Measurements from ENCODE around the gene AXL.

DNA sequence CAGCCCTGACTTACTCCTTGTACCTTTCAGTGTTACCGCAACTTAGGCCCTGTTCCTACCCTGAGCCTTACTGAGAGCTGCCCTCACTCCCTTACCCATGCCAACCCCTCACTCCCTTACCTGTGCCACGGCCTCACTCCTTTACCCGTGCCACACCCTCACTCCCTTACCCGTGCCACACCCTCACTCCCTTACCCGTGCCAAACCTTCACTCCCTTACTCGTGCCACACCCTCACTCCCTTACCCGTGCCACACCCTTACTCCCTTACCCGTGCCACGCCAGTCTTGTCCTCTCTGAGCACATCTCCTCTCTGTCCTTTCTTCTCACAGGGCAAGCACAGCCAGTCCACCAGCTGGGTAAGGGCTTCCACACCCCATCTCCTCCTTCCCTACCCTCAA, 20.3 kb downstream of the AXL start:
- TF ChIP-seq TAF1 (IDR thresholded peaks at IDR 0.05; ENCODE audit: low read depth) (no peak), YY1 (IDR thresholded peaks at IDR 0.05; ENCODE audit: low read depth) (no peak), CREB1 (IDR thresholded peaks at IDR 0.05; ENCODE audit: low read depth) (no peak), FOXM1 (IDR thresholded peaks at IDR 0.05; ENCODE audit: borderline replicate concordance, low read depth) (no peak), CEBPB (IDR thresholded peaks at IDR 0.05) (no peak)
